K562 (cell line): ENCODE results near the gene YES1. TPM values are rescaled to one million over a fixed set of nuclear protein-coding genes. Genes with fewer than 3 reads are reported as not detected.

Source experiments
- CEBPG ChIP-seq, 3 experiments: fragments of 200-800 bp in 1 of 3; sonication (Bioruptor generic) in 1 of 3; sonication (generic) in 1 of 3; formaldehyde crosslinking in 1 of 3; IDR thresholded peaks in 2 of 3; conservative IDR thresholded peaks in 1 of 3; 2 replicates each; pipeline versions ENCODE4 v1.6.1 to v1.8.0; 2016 to 2022; ENCODE audit warnings: missing compliant biosample characterization in 2 of 3, missing genetic modification characterization in 2 of 3, mild to moderate bottlenecking in 1 of 3, missing genetic modification reagents in 1 of 3
- FOXM1 ChIP-seq, 2 experiments: fragments of 450-650 bp in 1 of 2; sonication (generic) in 1 of 2; formaldehyde crosslinking in 1 of 2; IDR thresholded peaks; 2 replicates each; pipeline versions ENCODE4 v1.6.1 to v1.9.0; 2017 to 2022; ENCODE audit warnings: low read depth in 2 of 2, mild to moderate bottlenecking in 2 of 2, missing genetic modification reagents in 1 of 2, moderate library complexity in 1 of 2
- HNRNPUL1 ChIP-seq: fragments of 200-400 bp; formaldehyde crosslinking; IDR thresholded peaks from 2 replicates; pipeline ENCODE4 v1.6.1; 2017; ENCODE audit warnings: low read length
- MYC ChIP-seq, 2 experiments: fragments of 250-450 bp in 1 of 2; sonication (Bioruptor Pico) in 1 of 2; IDR thresholded peaks; 2 replicates each; pipeline versions ENCODE4 v1.5.1 to v1.6.1; 2012 to 2021; ENCODE audit warnings: low read depth in 2 of 2, borderline replicate concordance in 1 of 2, improper control_type of control experiment in 1 of 2, low read length in 1 of 2, mild to moderate bottlenecking in 1 of 2, moderate library complexity in 1 of 2
- SMAD4 ChIP-seq: fragments of 250-450 bp; sonication (Bioruptor Pico); conservative IDR thresholded peaks from 2 replicates; pipeline ENCODE4 v1.8.0; 2021; ENCODE audit warnings: inconsistent platforms, mild to moderate bottlenecking, moderate library complexity
- TAL1 ChIP-seq: fragments of 450-650 bp; IDR thresholded peaks from 2 replicates; pipeline ENCODE4 v1.6.1; 2016; ENCODE audit warnings: mild to moderate bottlenecking
- ZNF316 ChIP-seq: fragments of 450-650 bp; IDR thresholded peaks from 2 replicates; pipeline ENCODE4 v1.6.1; 2016
- ZNF583 ChIP-seq: fragments of 250-450 bp; sonication (Bioruptor Pico); IDR thresholded peaks from 2 replicates; pipeline ENCODE4 v1.4.0; 2020
- polyA plus RNA-seq, 8 experiments: library from polyadenylated mRNA; depleted of rRNA in 4 of 8; stranded (reverse) in 5 of 8; unstranded in 3 of 8; fragments of >200 nt; fragmentation: Nextera tagmentation in 2 of 8; fragmentation: Illumina TruSeq in 1 of 8; extraction: Ambion mirVana in 2 of 8; extraction: Trizol in 1 of 8; gene quantifications; 2 replicates each; pipeline versions ENCODE4 v1.2.1 to v1.2.3, GENCODE V29; 2011 to 2014; ENCODE audit warnings: inconsistent platforms in 1 of 8, missing spikeins in 1 of 8
- total RNA-seq, 7 experiments: library from RNA; depleted of rRNA in 6 of 7; stranded (reverse); fragments of >200 nt in 6 of 7; fragmentation: Illumina TruSeq in 2 of 7; extraction: Trizol in 2 of 7; gene quantifications; 2 replicates each; pipeline versions ENCODE4 v1.2.1 to v1.2.3, GENCODE V29; 2011 to 2021; ENCODE audit warnings: low replicate concordance in 1 of 7
- TF ChIP-seq, protein P1 (sequence below): fragments of 450-650 bp; conservative IDR thresholded peaks from 2 replicates; pipeline ENCODE4 v1.6.1; 2016; ENCODE audit warnings: missing genetic modification characterization, low read depth, mild to moderate bottlenecking, control low read depth, missing compliant biosample characterization

The YES1 gene
- total and polyA plus RNA-seq, 9 of the 15 experiments (the other 6 are each of a cell fraction or from before 2014, with no cell fraction given), result 37.2 to 115 (median 77.7) TPM

GRCh38 chr18:697012-697411 is 115.0 kb downstream of the YES1 start (continued):
- TF ChIP-seq HNRNPUL1 (no peak), MYC (IDR thresholded peaks at IDR 0.05; ENCODE audit: low read depth, low read length) (no peak), MYC (CRISPR knock-in tag; IDR thresholded peaks at IDR 0.05; ENCODE audit: borderline replicate concordance, low read depth) (no peak), ZNF583 (CRISPR knock-in tag) (no peak), CEBPG (CRISPR knock-in tag; IDR thresholded peaks at IDR 0.05) (no peak), CEBPG (tag; conservative IDR thresholded peaks at IDR 0.05 in 1 of 2, IDR thresholded peaks at IDR 0.05 in 1 of 2) (0 out of 4 replicates have a peak, but pooled peaks of 1 of the 2 experiments have one; percentile 6), FOXM1 (IDR thresholded peaks at IDR 0.05; ENCODE audit: low read depth) (no peak), FOXM1 (CRISPR knock-in tag; IDR thresholded peaks at IDR 0.05; ENCODE audit: low read depth) (no peak), TAL1 (no peak), SMAD4 (CRISPR knock-in tag) (no peak), ZNF316 (peak; percentile 47; the same call in 1 of the 2 replicates)
- TF ChIP-seq, protein P1, sequence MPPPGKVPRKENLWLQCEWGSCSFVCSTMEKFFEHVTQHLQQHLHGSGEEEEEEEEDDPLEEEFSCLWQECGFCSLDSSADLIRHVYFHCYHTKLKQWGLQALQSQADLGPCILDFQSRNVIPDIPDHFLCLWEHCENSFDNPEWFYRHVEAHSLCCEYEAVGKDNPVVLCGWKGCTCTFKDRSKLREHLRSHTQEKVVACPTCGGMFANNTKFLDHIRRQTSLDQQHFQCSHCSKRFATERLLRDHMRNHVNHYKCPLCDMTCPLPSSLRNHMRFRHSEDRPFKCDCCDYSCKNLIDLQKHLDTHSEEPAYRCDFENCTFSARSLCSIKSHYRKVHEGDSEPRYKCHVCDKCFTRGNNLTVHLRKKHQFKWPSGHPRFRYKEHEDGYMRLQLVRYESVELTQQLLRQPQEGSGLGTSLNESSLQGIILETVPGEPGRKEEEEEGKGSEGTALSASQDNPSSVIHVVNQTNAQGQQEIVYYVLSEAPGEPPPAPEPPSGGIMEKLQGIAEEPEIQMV (tag), result no peak
- TF ChIP-seq, all 486 proteins: peak for 3
